ENCODE results near the gene TMEM269. TPM values are rescaled to one million over a fixed set of nuclear protein-coding genes. Genes with fewer than 3 reads are reported as not detected.

The TMEM269 gene
- total RNA-seq, 1 donor from 2014 or later, result not detected

- Histone ChIP-seq H3K27me3 (ENCODE audit: low read depth) (no peaks in the 10 kb centered on the region), H3K4me1 (peaks cover 39% of the 10 kb centered on the region), H3K27ac (replicated peaks) (no peak overlapping the region), H3K9me3 (replicated peaks) (peaks cover 19% of the 10 kb centered on the region), H3K36me3 (peaks cover 33% of the 10 kb centered on the region), H3K4me3 (no peak overlapping the region)
- DNase-seq, result no peak
- TF ChIP-seq CTCF (IDR thresholded peaks at IDR 0.05; ENCODE audit: borderline replicate concordance), result no peak
- intact Hi-C loops (cut with micrococcal nuclease), result loop anchor here (5.0 kb wide), 1 partner anchor 83 kb away; the partner anchor contains the start of genes C1orf50 and P3H1
Measured at GRCh38 chr1:42849944-42850343, 65.2 kb downstream of the TMEM269 start.

Other genes starting within 250 kb of the TMEM269 start
- 21.0 TPM for gene PPIH, start 126.6 kb upstream of the TMEM269 start, total RNA-seq
- 754 TPM for gene YBX1, start 102.6 kb upstream of the TMEM269 start, total RNA-seq
- not detected for gene CLDN19, start 44.8 kb upstream of the TMEM269 start, total RNA-seq
- 8.6 TPM for gene P3H1, start 18.0 kb upstream of the TMEM269 start, total RNA-seq
- gene C1orf50, start 17.7 kb upstream of the TMEM269 start, total RNA-seq, result 7.8 TPM
- 4.7 TPM for gene ERMAP, start 32.1 kb downstream of the TMEM269 start, total RNA-seq
- gene SVBP, start 32.4 kb downstream of the TMEM269 start, total RNA-seq, result 10.9 TPM
- gene ZNF691, start 61.6 kb downstream of the TMEM269 start, total RNA-seq, result 8.9 TPM
- 54.9 TPM for gene SLC2A1, start 173.9 kb downstream of the TMEM269 start, total RNA-seq